Measurements from ENCODE around the gene FRAS1.
"Not testable (repeated sequence)": the region's sequence is repeated elsewhere in the genome, so short reads cannot be mapped to it uniquely, and the experiment has no call there.

The FRAS1 gene

GRCh38 chr4:78119698-78120097 is 62.6 kb downstream of the FRAS1 start:
- FAIRE-seq, result no peak

DNA sequence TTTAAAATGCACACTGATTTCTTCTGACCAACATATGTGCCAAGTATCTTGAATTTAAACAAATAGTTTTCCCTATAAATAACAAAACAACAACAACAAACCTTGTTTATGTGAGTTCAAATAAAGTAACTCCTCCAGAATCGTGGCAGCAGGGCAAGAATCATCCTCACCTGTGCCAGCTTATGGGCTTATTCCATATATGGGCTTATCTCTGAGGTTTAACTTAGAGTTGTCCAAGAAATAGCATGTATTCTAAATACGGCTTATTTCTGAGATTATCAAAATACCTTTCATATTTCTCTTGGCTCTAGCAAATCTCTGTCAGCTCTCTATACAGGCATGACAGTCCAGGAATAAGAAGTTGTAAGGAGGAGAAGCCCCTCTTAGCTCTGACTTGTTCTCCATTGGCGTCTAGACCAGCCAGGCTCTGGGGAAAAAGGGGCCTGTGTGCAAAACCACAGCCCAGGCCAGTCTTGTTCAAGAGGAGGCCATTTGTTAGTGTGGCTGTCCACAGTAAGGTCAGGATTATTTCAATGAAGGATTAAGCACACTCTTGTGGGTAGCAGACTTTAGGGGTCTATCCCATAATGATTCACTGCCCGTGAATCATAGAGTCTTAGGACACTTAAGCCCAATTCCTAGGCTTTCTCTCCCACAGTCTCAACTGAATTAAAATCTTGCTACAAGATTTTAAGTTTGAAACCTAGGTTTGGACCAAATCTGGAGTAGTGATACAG is 63.2 kb downstream of the FRAS1 start:
- FAIRE-seq, result no peak

DNA sequence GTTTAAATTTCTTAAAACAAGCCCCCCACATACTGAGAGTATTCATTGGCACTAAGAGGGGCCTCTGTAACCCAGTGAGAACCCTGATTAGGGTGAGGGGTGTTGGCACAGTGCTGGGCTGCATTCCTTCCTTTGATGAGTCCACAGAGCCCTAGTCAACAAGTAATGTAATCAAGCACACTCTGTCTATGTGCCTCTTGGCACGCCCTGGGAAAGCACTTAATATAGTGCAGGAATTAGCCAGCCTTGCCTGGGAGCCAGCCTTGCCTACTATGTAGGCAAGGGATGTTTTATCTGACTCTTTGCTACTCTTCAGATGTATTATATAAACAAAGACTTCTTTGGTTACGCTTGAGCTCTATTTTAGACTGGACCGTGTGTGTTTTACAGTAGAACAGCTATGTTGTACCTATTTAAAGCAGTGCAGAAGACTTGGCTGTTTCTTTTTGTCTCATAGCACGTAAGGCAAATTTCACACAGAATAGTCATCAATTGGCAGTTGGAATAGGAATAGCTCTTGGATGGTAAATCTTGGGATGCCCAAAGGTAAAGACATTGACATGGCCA is 64.3 kb downstream of the FRAS1 start:
- FAIRE-seq, result no peak

- not testable (repeated sequence) for FAIRE-seq
These were observed 68.8 kb downstream of the FRAS1 start for GRCh38 chr4:78125834-78126331.

- FAIRE-seq, result no peak
These were observed 72.4 kb downstream of the FRAS1 start for GRCh38 chr4:78129383-78130108.

- no peak for FAIRE-seq
These were observed 74.3 kb downstream of the FRAS1 start for GRCh38 chr4:78131403-78131802.

GRCh38 chr4:78136109-78137081 is 79.3 kb downstream of the FRAS1 start:
- no peak for FAIRE-seq

GRCh38 chr4:78137532-78137931 is 80.4 kb downstream of the FRAS1 start:
- no peak for FAIRE-seq

GRCh38 chr4:78138252-78138651 is 81.1 kb downstream of the FRAS1 start:
- no peak for FAIRE-seq

DNA sequence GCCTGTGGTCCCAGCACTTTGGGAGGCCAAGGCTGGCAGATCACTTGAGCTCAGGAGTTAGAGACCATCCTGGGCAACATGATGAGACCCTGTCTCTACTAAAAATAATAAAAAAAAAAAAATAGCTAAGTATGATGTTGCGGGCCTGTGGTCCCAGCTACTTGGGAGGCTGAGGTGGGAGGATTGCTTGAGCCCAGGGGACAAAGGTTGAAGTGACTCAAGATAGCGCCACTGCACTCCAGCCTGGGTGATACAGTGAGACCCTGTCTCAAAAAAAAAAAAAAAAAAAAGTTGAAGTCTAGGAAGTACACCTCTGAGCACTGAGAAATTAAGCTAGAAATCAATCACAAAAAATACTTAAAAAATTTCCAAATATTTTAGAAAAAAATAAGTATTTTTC is 86.5 kb downstream of the FRAS1 start:
- no peak for FAIRE-seq

DNA sequence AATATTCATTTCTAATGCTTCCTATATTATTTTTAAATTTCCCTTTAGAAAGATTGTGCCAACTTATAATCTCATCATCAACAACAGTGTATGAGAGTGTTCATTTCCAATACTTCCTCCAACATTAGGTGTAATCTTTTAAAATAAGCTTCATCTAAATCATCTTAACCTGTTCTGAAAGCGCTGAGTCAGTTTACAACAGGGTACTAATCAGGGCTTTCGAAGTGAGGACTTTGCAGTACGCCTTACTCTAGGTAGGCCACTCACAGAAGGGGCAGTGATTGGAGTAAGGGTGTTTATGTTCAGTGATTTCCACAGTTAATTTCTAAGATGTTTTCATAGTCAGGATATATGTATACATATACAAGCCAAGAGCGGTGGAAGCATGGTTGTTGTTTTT is 87.9 kb downstream of the FRAS1 start:
- FAIRE-seq, result no peak

GRCh38 chr4:78145622-78146021 is 88.5 kb downstream of the FRAS1 start:
- no peak for FAIRE-seq

GRCh38 chr4:78149751-78150542 is 92.8 kb downstream of the FRAS1 start:
- FAIRE-seq, result no peak

GRCh38 chr4:78150543-78150864 is 93.4 kb downstream of the FRAS1 start:
- FAIRE-seq, result no peak

GRCh38 chr4:78152795-78153194 is 95.7 kb downstream of the FRAS1 start:
- no peak for FAIRE-seq

GRCh38 chr4:78154972-78155590 is 98.0 kb downstream of the FRAS1 start:
- no peak for FAIRE-seq

- FAIRE-seq, result no peak
These were observed 98.5 kb downstream of the FRAS1 start for GRCh38 chr4:78155616-78156105.

- FAIRE-seq, result no peak
These were observed 99.4 kb downstream of the FRAS1 start for GRCh38 chr4:78156520-78156919.

- no peak for FAIRE-seq
These were observed 105.2 kb downstream of the FRAS1 start for GRCh38 chr4:78162342-78162741.

DNA sequence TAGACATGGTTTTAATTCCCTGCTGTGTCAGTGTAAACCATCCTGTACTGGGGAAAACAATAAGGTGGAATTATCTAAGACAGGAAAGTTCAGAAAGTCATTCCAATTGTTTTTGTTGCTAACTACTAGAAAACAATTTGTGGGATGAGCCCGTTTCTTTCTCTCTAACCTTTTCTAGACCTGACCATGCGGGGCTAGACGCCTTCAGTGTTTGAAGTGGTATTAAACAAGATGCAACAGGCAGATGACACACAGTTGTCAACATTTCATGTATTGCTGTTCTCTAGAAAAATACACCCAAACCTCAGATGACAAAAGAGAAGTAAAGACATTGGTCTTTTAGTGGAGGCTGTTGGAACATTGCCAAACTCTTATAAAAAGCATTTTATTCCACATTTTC is 105.7 kb downstream of the FRAS1 start:
- no peak for FAIRE-seq

DNA sequence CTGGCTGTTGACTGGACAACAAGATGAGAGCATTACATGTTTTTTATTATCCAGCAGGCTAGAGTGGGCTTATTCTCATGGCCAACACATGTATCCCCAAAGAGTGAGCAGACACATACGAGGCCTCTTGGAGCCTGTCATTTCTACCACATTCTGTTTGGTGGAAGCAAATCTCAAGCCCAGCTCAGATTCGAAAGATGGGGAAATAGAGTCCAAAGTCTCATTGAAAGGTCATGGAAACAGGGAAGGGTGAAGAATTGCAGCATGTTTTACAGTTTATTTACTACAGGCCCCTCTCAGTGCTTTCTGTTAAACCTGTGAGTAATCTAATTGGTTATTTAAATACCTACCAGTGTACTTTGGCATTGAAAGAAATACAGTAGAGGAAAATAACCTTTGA is 108.6 kb downstream of the FRAS1 start:
- no peak for FAIRE-seq

All from colon (tissue), 2 donors.